ENCODE measurements around the gene GRWD1.
A peak's percentile ranks its signal among the peaks of the same experiment; 100 is the strongest.

Gene GRWD1

GRCh38 chr19:48461651-48461981 lies 15.8 kb downstream of the GRWD1 start:
- no peak for DNase-seq

DNA sequence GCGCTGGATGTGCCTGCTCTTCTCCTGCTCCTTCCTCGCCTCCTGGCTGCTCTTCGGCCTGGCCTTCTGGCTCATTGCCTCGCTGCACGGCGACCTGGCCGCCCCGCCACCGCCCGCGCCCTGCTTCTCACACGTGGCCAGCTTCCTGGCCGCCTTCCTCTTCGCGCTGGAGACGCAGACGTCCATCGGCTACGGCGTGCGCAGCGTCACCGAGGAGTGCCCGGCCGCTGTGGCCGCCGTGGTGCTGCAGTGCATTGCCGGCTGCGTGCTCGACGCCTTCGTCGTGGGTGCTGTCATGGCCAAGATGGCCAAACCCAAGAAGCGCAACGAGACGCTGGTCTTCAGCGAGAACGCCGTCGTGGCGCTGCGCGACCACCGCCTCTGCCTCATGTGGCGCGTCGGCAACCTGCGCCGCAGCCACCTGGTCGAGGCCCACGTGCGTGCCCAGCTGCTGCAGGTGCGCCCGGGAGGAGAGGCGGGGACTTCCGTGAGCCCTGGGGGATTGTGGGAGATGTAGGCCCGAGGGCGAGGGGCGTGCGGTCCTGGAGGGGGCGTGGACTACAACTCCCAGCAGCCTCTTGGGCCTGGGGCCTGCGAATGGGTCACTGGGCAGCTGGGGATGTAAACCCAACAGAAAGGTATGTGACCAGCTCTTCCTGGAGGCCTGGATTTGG lies 16.3 kb downstream of the GRWD1 start:
- no peak for DNase-seq

DNA sequence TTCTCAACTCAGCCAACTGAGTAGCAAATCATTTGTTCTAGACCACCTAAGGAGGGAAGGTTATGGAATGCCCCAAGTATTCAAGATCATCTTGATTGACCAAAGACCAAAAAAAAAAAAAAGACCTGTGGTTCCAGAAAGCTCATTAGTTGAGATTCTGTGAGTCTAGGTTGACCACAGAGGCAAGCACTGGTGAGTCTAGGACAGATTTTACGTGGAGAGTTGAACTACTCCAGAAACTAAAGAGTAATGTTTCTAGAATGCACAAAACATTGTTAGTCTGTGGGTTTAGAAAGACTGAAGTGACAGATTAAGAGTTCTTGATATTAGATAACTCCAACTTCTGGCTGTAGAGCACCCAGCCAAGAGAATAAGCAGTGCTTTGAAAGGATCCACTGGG lies 19.4 kb downstream of the GRWD1 start:
- no peak for DNase-seq

GRCh38 chr19:48466561-48467325 lies 21.0 kb downstream of the GRWD1 start:
- no peak for DNase-seq

DNA sequence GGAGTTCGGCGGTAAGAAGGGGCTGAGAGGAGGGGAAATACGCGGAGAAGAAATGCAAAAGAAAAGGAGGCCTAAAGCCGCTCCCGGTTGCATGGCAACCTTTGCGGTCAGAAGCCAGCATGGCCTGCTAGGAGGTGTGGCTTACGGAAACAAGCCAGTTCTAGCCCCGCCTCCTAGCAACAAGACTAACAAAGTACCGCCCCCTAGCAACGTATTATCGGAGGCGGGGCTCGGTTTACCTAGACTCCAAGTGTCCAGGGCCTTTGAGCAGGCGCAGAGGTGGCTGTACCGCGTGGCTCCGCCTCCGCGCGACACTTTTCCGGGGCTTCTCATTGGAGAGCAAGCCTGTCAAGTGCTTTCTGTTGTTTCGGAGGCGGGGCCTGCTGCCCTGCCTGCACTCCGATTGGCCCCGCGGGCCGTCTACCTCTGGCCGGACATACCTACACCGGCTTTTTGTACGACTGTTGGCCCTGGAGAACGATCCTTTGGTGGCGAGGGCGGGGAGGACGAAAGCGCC lies 23.0 kb downstream of the GRWD1 start:
- DNase-seq = peak; percentile 99

DNA sequence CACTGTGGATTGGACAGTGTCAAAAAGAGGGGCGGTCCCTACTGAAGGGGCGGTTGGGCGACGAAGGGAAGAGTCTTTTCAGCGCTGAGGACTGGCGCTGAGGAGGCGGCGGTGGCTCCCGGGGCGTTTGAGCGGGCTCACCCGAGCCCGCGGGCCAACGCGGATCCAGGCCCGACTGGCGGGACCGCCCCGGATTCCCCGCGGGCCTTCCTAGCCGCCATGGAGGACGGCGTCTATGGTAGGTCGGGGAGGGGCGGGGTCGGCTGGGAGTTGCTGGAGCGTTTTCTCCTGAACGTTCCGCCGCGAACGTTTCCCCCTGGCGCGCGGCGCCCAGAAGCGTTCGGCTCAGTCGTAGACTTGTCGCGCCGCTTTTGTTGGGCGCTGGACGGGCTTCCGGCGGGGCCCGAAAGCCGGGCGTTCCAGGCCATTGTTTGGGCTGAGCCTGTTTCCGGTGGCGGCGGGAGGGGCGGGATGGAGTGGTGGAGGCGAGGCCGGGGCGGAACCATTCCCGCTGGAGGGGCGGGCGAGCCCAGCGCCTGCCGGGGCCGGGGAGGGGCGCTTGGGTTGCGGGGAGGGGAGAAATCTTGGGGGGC lies 23.6 kb downstream of the GRWD1 start, which contains the start of gene CYTH2:
CYTH2 (plus strand) TSS at position 81 of the 593 bp plus-strand sequence; CDS start at position 220, 139 bp downstream.
- DNase-seq = peak; percentile 42

GRCh38 chr19:48469934-48470680 lies 24.3 kb downstream of the GRWD1 start:
- no peak for DNase-seq

GRCh38 chr19:48470856-48471255 lies 25.1 kb downstream of the GRWD1 start:
- no peak for DNase-seq

GRCh38 chr19:48471836-48472235 lies 26.1 kb downstream of the GRWD1 start:
- peak; percentile 47 for DNase-seq

DNA sequence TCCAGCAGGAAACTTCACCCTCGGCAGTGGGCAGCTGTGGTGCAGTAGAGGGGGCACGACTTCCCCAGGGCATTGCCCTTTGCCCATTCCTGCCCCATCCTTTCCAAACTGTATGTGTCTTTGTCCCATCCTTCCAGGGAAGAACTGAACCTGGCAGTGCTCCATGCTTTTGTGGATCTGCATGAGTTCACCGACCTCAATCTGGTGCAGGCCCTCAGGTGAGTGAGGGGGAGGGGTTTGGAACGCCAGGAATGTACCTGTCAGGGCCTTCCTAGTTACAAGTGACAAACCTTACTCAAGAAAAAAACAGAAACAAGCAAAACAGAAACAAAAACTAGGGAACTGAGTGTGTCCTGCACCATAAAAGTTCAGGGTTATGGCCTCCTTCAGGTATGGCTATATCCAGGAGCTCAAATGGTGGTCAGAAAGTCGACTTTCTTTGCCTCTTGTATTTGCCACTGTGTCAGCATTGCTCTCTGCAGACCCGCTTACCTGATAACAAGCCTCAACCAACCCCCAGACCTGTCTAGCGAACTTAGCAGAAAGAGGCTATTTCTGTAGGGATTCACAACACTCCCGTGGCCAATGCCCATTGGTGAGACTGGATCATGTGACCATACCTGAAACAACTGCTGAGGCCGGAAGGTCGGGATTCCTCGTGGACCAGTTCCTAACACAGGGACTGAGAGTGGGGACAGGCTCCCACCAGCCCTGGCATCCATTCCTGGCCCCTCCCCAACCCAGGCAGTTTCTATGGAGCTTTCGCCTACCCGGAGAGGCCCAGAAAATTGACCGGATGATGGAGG lies 27.6 kb downstream of the GRWD1 start:
- DNase-seq = no peak

- DNase-seq = no peak
Observed at GRCh38 chr19:48474084-48474592, 28.4 kb downstream of the GRWD1 start.

DNA sequence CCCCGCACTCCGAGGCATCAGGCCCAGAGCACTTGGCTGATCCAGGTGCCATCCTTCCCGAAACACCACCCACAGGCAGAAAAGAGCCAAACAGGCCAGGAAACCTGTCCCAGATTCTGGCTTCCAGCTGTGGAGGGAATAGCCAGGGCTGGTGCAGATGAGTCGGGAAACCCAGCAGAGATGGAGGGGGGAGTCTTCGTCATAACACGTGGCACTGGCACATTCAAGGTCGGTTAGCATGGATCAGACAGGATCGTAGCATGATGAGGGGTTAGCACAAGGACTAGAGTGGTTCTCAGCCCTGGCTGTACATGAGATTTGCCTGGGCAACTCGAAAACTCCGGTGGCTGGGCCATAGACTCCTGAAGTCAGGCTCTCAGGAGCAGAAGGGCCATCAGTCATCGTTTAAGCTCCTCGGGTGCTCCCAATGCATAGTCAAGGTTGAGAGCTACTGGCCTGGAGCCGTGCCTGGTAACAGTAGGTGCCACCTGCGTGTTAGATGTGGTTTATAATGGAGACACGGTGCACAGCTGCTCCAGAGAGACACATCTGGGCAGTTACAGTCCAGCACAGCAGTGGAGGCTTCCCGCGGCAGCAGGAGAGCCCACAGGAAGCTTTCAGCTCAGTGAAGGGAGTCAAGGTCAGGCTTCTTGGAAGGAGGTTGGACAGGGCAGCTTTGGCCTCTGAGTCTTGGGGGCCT lies 29.7 kb downstream of the GRWD1 start:
- no peak for DNase-seq

DNA sequence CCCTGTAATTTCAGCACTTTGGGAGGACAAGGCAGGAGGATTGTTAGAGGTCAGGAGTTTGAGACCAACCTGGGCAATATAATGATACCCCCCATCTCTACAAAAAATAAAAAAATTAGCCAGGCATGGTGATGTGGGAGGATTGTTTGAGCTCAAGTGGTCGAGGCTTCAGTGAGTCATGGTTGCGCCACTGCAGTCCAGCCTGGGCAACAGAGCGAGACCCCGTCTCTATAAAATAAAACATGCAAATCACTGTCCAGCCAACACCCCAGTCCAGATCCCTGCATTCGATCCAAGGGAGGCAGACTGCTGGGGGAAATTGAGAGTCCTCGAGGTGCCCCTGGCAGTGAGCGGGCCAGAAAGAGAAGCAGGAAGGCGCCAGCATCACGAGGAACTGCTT lies 30.4 kb downstream of the GRWD1 start:
- DNase-seq = no peak

GRCh38 chr19:48477067-48477685 lies 31.4 kb downstream of the GRWD1 start:
- DNase-seq = no peak

- DNase-seq = no peak
Observed at GRCh38 chr19:48477698-48478338, 32.0 kb downstream of the GRWD1 start.

- no peak for DNase-seq
Observed at GRCh38 chr19:48478339-48479256, 32.8 kb downstream of the GRWD1 start.

DNA sequence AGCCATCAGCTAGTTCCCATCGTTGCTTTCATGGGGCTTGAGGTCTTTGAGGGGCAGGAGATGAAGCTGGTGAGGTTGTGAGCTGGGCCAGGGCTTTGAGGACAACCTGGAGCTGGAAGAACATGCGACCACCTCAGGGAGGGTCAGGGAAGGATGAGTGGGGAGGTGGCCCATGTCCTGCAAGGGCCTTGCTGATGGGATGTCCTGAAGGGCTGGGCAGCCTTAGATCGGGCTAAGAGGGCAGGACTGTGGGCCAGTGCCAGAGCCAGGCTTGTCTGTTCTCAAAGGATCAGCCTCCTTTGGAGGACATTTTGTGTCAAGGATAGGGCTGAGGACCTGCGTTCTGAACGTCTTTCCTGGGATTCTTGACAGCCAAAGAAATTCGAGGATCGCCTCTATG lies 33.9 kb downstream of the GRWD1 start:
- DNase-seq = no peak

- no peak for DNase-seq
Observed at GRCh38 chr19:48480183-48480557, 34.4 kb downstream of the GRWD1 start.

All from DMS79 treated with DMSO at 0.1 percent for 48 hours (cell line).